ENCODE data around the gene PPME1.

The PPME1 gene

DNA sequence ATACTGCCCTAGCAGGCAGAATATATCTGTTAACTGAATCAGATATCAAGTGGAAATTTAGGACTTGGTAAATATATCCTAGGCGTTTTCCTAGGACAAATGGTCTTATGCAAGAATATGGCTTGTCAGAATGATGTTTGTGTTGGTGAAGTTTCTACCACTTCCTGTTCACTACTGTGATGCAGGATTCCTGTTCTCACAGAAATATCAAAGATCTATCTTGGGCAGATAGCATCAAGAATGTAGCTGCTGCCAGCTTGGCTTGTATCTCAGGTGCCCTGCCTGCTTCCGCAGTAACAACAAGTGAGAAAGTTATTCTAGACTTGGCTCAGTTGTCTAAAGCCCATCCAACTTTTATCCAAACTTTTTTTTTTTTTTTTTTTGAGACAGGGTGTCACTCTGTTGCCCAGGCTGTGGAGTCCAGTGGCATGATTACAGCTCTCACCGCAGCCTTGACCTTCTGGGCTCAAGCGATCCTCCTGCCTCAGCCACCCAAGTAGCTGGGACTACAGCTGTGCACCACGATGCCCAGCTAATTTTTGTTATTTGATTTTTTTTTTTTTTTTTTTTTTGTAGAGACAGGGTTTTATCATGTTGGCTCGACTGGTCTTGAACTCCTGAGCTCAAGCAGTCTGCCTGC is 61.3 kb downstream of the PPME1 start:
- DNase-seq (ENCODE audit: low read depth) = no peak

- no peak for DNase-seq (ENCODE audit: low read depth)
Observed at GRCh38 chr11:74233683-74234082, 62.6 kb downstream of the PPME1 start.

DNA sequence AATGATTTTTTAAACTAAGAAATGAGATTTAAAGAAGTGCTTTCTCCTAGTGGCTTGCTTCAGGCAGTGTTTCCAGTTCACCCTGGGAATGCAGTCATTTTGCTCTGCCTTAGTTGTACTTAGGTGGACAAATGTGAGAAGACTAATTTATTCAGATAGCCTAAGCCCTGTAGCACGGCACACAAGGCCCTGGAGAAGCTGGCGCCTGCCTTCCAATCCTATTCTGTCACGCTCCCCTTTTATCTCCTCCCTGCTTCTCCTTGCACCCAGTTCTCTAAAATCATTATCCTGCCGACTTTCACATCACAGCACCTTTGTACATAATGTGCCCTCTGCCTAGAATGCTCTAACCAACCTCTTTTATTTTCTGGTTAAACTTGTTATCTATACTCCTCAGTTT is 64.0 kb downstream of the PPME1 start:
- DNase-seq (ENCODE audit: low read depth) = no peak

DNA sequence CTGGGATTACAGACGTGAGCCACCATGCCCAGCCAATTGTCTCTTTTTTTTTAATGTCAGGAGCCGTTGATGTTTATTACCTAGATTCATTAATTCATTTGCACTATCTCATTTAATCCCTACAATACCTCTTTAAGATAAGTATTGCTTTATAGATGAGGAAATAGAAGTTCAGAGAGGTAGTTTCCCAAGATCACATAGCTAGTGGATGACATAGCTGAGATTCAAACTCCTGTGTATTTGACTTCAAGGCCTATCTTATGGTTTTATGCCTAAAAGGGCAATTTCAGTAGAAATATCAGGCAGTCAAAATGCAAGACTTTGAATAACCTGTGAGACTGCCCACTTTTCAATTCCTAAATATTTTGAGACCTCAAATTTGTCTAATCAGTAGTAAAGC is 66.5 kb downstream of the PPME1 start:
- no peak for DNase-seq (ENCODE audit: low read depth)

DNA sequence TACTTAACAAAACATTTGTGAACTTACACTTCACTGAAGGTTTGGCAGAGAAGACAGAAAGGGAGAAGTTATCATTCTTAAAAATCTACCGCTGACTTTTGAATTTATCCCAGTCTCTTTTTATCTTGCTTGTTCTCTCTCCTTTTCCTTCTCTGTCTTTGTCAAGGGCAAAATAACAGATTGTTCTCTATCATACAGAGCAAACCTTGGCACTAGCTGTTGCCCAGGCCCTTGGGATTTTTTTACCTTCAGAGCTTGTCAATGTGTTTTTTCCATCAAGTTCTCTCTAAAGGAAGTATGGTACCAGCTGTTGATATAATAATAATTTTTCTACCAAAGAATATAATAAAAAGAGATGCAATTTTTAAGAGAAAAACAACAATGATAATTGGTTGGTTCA is 67.2 kb downstream of the PPME1 start:
- DNase-seq (ENCODE audit: low read depth) = no peak

DNA sequence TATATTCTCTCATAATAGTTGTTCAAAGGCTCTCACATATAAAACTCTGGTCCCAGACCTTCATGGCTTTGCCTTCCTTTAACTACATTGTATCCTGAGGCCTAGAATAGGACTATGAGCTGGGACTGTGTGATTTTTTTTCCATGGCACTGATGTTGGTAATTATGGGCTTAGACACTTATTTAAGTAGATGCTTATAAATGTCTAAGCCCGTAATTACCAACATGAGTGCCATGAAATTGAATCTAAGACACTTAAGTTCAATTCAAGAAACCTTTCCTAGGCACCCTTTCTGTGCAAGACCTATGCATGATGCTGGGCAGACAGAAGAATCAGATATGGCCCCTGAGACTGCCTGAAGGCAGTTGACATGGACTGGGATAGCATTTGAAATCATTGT is 77.4 kb downstream of the PPME1 start:
- DNase-seq (ENCODE audit: low read depth) = no peak

DNA sequence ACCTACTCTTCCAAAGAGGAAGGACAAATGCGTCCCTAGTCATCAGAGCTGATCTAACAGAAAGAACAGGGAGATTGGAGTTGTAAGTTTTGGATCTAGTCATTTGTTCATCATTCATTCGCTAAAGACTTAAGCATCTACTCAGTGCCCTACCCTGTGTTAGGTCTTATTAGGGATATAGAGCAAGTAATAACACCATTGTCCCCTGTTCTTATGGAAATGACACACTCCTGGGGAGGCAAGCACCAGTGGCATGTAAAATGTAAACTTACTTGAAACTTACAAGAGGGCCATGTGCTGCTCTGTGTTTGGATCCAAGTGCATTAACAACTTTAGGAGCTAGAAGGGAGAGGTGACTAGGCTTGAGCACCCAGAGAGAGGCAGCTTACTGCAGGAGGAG is 78.4 kb downstream of the PPME1 start:
- no peak for DNase-seq (ENCODE audit: low read depth)

DNA sequence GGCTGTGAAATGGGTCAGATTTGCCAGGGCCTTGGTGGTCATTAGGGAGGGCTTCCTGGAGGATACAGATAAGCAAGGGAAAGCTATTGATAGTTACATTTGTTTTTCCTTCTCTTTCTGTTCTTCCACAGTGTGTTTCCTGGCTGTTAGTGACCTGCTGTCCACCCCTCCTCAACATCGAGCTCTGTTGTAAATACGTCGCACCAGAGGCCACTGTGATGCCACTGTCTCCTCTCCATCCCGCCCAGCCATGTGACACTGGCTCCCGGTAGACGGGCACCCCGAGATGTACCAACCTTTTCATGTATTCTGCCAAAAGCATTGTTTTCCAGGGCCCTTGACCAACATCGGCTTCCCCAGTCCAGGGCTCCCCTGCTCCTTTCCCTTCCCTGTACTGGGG is 82.3 kb downstream of the PPME1 start:
- no peak for DNase-seq (ENCODE audit: low read depth)

DNA sequence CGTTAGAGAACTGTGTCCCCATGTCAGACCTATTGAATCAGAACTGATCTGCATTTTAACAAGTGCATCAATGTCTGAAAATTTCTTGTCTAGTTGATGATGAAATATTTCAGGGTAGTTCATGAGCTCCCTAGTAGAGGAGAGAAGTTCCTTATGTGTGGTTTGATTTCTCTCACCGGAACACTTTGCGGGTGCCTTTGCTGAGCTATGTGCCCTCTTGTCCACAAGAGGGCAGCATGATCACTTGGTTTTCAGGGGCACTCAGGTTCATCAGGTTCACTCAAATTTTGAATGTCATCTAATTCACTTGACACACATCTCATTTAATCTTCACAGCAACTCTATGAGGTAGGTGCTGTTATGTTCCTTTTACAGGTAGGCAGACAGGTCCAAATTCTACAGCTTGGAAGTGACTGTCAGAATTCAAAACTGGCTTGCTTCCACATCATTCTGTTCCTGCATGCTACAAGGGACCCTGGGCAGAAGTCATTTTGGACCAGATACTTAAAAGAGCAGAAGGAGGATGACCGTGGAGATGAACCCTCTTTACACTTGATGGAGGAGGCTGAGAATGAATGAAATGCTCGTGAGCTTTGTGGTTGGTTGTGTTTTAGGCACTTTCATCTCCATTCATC is 84.8 kb downstream of the PPME1 start:
- peak; percentile 35 for DNase-seq (ENCODE audit: low read depth)

- DNase-seq (ENCODE audit: low read depth) = no peak
Observed at GRCh38 chr11:74256378-74257133, 85.5 kb downstream of the PPME1 start.

DNA sequence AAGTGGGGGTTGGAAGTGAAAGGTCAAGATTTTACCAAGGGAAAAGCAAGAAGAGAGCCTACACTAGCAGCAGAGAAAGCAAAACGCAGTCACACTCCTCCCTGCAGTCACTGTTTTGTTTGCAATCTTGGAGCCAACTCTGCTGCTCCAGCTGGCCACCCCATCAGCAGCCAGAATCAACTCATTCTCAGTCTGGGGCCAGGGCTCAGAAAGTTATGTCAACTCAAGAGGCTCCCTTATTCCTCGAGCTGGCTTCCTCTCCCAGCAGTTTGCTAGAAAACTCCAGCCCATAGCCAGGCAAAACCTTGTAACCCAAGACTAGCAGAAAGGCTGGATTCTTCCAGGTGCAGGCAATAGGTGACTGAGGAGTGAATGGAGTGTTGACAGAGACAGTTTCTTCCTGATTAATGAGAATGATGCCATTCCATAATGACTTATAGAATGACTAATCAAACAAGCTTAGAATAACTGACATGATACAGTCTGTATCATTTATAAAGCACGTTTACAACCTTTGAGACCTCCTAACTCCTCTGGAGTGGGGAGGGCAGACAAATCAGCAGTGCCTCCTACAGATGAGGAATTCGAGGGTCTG is 87.0 kb downstream of the PPME1 start:
- DNase-seq (ENCODE audit: low read depth) = no peak

DNA sequence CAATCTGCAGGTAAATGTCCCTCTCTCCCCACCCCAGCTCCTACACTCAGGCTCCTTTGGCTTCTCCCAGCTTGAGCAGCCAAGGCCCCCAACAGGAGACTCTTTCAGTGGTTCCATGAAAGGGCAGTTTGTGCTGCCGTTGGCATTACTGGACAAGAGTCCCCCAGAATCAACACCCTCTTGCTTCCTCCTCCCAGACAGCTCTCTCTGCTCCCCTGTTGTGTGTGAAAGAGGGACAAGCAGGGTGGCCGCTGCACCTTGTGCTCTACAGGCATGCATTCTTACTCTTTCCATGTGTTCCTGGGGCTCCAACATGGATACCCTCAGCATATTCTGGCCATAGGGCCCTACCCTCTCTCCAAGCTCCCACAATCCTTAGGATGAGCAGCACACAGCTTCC is 91.6 kb downstream of the PPME1 start:
- no peak for DNase-seq (ENCODE audit: low read depth)

DNA sequence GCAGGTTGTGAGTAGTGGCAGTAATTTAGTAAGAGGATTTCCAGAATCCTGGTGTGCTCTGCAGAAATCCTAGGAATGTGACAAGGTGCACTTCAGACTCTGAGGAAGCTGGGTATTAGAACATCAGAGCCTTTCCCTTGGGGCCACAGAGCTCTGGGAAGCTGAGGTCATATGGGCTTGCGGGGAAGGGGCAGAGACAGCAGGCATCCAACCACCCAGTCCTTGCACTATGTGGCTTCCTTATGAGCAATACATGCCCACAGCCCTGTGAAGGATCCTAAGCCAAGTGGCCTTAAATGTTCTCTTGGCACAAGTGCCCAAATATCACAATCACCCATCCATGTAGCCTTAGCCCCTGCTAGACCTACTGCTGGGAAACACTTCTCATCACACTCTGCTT is 94.2 kb downstream of the PPME1 start:
- DNase-seq (ENCODE audit: low read depth) = no peak

- no peak for DNase-seq (ENCODE audit: low read depth)
Observed at GRCh38 chr11:74267014-74267413, 95.9 kb downstream of the PPME1 start.

DNA sequence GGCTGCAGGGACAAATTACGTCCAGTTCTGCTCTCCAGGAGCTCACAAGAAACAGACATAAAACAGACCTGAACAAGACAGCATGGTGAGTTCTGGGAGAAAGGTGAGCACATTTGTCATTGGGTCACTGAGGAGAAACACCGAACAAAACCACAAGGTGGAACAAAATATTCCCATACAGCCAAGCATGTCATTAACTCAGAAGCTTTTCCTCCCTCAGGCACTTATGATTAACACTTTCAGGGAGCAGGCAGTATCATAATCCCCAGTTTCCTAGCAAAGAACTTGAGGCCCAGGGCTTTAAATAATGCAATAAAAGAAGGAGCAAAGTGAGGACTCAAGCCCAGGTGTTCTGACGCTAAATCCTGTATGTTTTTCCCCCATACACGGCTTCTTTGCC is 97.4 kb downstream of the PPME1 start:
- no peak for DNase-seq (ENCODE audit: low read depth)

DNA sequence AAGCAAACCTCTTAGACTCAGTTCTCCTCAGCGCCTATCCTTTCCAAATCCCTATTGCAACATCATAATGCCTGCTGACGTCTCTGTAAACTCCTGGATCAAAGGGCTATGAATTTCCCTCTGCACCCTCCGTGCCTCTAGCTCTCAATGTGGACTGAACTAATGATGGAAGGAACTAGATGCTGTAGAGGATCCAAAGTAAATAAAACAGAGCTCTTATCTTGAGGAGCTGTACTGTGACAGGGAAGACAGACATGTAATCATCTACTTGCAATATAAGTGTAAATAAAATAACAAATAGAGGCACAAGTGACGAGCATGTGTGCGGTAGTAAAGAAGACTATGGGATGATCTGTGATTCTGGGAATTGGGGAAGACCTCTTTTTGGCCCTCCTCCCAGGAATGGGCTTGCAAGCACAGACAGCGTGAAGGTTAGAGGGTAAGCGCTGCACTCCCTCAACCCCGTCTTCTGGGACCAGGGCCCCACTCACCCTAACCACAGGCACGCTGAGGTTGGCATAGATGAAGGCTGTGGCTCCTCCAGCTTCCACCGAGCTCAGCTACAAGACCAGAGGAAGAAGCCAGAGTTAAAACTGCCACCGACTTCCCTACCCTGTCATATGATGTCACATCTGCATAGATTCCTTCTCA is 98.2 kb downstream of the PPME1 start:
- DNase-seq (ENCODE audit: low read depth) = no peak

GRCh38 chr11:74272276-74272675 is 101.2 kb downstream of the PPME1 start:
- DNase-seq (ENCODE audit: low read depth) = no peak

GRCh38 chr11:74276581-74276980 is 105.5 kb downstream of the PPME1 start:
- DNase-seq (ENCODE audit: low read depth) = no peak

DNA sequence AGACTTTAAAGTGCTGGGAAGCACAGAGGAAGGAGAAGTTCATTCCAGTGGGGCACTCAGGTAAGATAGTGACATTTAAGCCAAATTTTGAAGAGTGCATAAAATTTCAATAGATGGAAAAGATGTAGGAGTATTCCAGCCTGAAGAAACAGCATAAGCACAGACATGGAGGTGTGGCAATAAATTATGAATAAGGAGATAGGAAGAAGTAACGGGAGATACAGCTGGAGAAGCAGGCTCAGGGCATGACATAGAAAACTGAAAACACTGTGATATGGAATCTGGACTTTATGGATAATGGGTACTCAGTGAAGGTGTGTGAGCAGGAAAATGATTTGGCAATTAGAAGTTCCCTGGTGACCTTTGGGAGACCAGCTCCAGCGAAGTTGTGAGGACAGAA is 107.0 kb downstream of the PPME1 start:
- no peak for DNase-seq (ENCODE audit: low read depth)

DNA sequence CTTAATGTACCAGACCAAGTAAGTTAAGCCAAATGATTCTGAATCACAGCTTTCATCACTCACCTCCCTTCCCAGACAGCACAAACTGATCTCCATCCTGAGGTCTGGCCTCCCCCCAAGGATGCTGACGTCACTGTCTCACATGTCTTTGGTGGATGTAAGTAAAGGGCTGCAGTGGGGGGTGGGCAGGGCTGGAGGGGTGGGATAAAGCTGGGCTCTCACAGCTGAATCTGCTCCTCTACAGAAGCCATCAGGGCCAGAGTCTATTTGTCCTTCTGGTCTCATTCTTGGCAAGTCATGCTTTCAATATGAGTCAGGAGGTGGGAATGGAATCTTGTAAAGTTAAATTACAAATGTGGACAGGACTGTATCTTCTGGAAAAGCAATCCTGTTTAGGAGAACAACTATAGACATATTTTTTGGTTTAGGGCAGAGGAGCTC is 107.7 kb downstream of the PPME1 start:
- DNase-seq (ENCODE audit: low read depth) = no peak

DNA sequence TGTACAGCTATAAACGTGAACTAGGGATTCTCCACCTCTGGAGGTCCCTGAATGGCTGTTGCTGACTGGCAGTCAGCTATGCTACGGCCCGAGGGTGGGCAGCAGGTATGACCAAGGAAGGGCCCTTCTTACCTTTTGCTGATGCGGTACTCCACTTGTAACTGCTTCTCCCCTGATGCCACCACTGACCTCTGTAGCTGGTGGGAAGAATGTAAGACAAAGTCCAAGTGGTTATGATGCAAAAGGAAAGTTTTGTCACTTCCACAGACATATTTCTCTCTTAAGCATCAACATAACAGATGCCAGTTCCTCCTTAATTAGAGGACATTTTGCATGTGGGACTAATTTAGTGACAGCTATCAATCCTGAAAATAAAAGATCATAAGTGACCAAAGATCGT is 108.2 kb downstream of the PPME1 start:
- no peak for DNase-seq (ENCODE audit: low read depth)

DNA sequence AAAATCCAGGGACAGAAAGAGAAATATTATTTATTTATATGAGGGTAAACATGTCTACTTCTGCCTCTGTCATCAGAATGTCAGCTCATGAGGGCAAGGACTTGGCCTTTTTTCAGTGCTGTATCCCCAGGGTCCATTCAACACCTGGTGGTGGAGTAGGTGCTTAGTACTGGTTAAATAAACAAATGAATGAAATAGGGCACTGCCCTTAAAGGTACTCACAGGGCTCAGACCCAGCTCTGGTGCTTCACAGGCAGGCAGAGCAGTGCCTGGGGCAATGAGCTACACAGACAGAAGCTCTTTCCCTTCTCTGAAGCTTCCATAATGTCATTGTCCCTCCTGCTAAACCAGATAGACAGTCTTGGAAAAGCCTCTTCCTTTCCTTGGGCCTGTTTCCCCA is 109.4 kb downstream of the PPME1 start:
- DNase-seq (ENCODE audit: low read depth) = no peak

GRCh38 chr11:74282421-74282820 is 111.3 kb downstream of the PPME1 start:
- no peak for DNase-seq (ENCODE audit: low read depth)

Measured in stimulated activated CD4-positive, alpha-beta T cell treated with anti-CD3 and anti-CD28 coated beads, Interleukin-2, amount 100 ng/mL, for 4 hours (primary cell).